OCI-LY3 (cell line): ENCODE measurements around the gene MEF2C.

Source experiments
- EZH2phosphoT487 ChIP-seq: fragments of 200-600 bp; shearing (Covaris generic); IDR thresholded peaks from 2 replicates; pipeline ENCODE4 v1.6.1; 2018; ENCODE audit warnings: antibody characterized with exemption, mixed run types, low read depth
- TF ChIP-seq, protein P1 (sequence below): fragments of 200-600, 300-600 bp; sonication (generic); IDR thresholded peaks from 2 replicates; pipeline ENCODE4 v1.5.1; 2014; ENCODE audit warnings: antibody characterized with exemption, low read length, low read depth

DNA sequence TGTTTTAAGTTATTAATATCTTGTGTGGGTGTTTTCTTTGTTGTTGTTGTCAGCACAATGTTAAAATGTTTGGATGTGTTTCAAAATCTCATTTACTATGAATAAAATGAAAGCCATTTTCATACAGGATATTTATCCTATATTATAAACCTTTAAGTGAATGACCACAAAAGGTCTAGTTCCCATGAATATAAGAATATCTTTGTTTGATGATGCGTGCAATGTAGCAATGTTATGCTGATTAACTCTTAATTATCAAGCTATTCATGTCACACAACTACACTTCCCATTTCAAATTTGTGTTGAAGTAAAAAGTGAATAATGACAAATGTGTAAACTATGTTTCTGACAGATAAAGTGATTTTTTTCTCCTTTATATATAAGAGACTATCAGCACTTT is 59.8 kb downstream of the MEF2C start:
- TF ChIP-seq, protein P1, sequence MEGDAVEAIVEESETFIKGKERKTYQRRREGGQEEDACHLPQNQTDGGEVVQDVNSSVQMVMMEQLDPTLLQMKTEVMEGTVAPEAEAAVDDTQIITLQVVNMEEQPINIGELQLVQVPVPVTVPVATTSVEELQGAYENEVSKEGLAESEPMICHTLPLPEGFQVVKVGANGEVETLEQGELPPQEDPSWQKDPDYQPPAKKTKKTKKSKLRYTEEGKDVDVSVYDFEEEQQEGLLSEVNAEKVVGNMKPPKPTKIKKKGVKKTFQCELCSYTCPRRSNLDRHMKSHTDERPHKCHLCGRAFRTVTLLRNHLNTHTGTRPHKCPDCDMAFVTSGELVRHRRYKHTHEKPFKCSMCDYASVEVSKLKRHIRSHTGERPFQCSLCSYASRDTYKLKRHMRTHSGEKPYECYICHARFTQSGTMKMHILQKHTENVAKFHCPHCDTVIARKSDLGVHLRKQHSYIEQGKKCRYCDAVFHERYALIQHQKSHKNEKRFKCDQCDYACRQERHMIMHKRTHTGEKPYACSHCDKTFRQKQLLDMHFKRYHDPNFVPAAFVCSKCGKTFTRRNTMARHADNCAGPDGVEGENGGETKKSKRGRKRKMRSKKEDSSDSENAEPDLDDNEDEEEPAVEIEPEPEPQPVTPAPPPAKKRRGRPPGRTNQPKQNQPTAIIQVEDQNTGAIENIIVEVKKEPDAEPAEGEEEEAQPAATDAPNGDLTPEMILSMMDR: no peak
- no peak for TF ChIP-seq EZH2phosphoT487
